HEK293 (cell line): ENCODE data around the gene BTNL9.

Experiments used
- CTCF ChIP-seq: fragments of 450-650 bp; formaldehyde crosslinking; IDR thresholded peaks from 2 replicates; pipeline ENCODE4 v1.5.1; 2016; ENCODE audit warnings: missing biosample characterization, missing genetic modification characterization
- ZNF513 ChIP-seq: fragments of 450-650 bp; IDR thresholded peaks from 2 replicates; pipeline ENCODE4 v1.5.1; 2018; ENCODE audit warnings: missing biosample characterization, missing genetic modification characterization
- ZNF776 ChIP-seq: fragments of 450-650 bp; formaldehyde crosslinking; IDR thresholded peaks from 2 replicates; pipeline ENCODE4 v1.5.0; 2017; ENCODE audit warnings: missing biosample characterization, missing genetic modification characterization, borderline replicate concordance
- TF ChIP-seq, protein P1 (sequence below): fragments of 450-650 bp; formaldehyde crosslinking; IDR thresholded peaks from 2 replicates; pipeline ENCODE4 v1.5.1; 2016; ENCODE audit warnings: missing biosample characterization, missing genetic modification characterization, borderline replicate concordance

DNA sequence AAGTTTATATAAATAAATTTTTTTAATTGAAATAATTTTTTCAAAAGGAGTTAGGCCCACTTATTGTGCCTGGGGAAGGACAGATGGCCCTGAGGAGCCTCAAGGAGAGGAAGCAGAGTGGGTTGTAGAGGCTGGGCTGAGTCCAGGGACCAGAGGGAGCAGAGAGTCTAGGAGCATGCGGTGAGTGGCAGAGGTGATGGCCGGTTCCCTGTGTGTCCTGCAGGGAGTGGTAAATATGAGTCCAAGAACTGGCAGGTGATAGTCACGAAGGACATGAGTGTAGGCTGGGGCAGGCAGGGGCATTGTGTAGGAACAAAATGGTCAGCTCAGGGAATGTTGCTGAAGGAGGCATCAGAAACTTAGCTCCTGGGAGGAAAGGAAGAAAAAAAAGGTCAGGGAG is 8.3 kb upstream of the BTNL9 start:
- TF ChIP-seq ZNF513 (tag by site-specific recombination), result no peak
- no peak for TF ChIP-seq CTCF (tag by site-specific recombination)
- TF ChIP-seq, protein P1, sequence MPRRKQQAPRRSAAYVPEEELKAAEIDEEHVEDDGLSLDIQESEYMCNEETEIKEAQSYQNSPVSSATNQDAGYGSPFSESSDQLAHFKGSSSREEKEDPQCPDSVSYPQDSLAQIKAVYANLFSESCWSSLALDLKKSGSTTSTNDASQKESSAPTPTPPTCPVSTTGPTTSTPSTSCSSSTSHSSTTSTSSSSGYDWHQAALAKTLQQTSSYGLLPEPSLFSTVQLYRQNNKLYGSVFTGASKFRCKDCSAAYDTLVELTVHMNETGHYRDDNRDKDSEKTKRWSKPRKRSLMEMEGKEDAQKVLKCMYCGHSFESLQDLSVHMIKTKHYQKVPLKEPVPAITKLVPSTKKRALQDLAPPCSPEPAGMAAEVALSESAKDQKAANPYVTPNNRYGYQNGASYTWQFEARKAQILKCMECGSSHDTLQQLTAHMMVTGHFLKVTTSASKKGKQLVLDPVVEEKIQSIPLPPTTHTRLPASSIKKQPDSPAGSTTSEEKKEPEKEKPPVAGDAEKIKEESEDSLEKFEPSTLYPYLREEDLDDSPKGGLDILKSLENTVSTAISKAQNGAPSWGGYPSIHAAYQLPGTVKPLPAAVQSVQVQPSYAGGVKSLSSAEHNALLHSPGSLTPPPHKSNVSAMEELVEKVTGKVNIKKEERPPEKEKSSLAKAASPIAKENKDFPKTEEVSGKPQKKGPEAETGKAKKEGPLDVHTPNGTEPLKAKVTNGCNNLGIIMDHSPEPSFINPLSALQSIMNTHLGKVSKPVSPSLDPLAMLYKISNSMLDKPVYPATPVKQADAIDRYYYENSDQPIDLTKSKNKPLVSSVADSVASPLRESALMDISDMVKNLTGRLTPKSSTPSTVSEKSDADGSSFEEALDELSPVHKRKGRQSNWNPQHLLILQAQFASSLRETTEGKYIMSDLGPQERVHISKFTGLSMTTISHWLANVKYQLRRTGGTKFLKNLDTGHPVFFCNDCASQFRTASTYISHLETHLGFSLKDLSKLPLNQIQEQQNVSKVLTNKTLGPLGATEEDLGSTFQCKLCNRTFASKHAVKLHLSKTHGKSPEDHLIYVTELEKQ (tag by site-specific recombination), result no peak
- no peak for TF ChIP-seq ZNF776 (tag by site-specific recombination)
